K562 (cell line): ENCODE results near the gene CCL13. TPM values are rescaled to one million over a fixed set of nuclear protein-coding genes. Genes with fewer than 3 reads are reported as not detected.

Experiments used
- ATAC-seq: fragments of 200-7000 bp; cut with Tn5 transposase; 3 replicates; pipeline ENCODE4 v1.9.1; 2020; ENCODE audit warnings: moderate library complexity
- BruUV-seq: library from RNA; stranded (reverse); fragments of 400-500 nt; replicated peaks from 2 replicates; lab custom pipeline; 2021; lab: Mats Ljungman, UMichigan
- CTCF ChIA-PET: fragments of 300-600 bp; formaldehyde crosslinking; extraction: SDS; loops from one replicate; lab custom pipeline; 2021; ENCODE audit warnings: low intra/inter-chr PET ratio; lab: Yijun Ruan, JAX
- POLR2A ChIA-PET: fragments of 300-600, 350-650 bp; sonication (Branson Sonifier 250); formaldehyde crosslinking; extraction: SDS; loops from one replicate; lab custom pipeline; 2021; ENCODE audit warnings: antibody characterized with exemption, inconsistent platforms; lab: Yijun Ruan, JAX
- DNase-seq, 4 experiments: peaks; one replicate each; pipeline versions ENCODE4 v3.0.0 to v3.0.0-alpha.2; 2011 to 2018; ENCODE audit warnings: low spot score in 3 of 4, mixed read lengths in 3 of 4; ENCODE audit errors: extremely low read depth in 1 of 4
- FAIRE-seq: peaks from 2 replicates; lab custom pipeline; 2011; peaks lifted over from hg19 to GRCh38; lab: Jason Lieb, UNC
- H2AFZ ChIP-seq: 2 replicates; pipeline ENCODE4 v1.6.0; 2011; ENCODE audit warnings: low read depth, low read length, control low read depth, inconsistent platforms
- H3K27ac ChIP-seq: fragments of 200-600 bp; 3 replicates; pipeline ENCODE4 v1.8.0; 2011; ENCODE audit warnings: low read depth, mild to moderate bottlenecking, control low read depth, inconsistent platforms, low read length, moderate library complexity, mixed read lengths; ENCODE audit errors: extremely low read depth
- H3K27me3 ChIP-seq, 2 experiments: fragments of 300-600 bp in 1 of 2; 2 replicates in 1 of 2; 3 replicates in 1 of 2; pipeline versions ENCODE4 v1.6.0 to v1.8.0; 2011; ENCODE audit warnings: inconsistent platforms in 2 of 2, low read length in 2 of 2, mild to moderate bottlenecking in 1 of 2, mixed read lengths in 1 of 2, moderate library complexity in 1 of 2; ENCODE audit not compliant: control insufficient read depth in 2 of 2, insufficient read depth in 2 of 2
- H3K36me3 ChIP-seq: fragments of 300-600 bp; 3 replicates; pipeline ENCODE4 v1.8.0; 2011; ENCODE audit warnings: mild to moderate bottlenecking, low read length, inconsistent platforms; ENCODE audit not compliant: control insufficient read depth, insufficient read depth
- H3K4me1 ChIP-seq, 2 experiments: fragments of 200-600 bp in 1 of 2; replicated peaks in 1 of 2; 2 replicates in 1 of 2; 3 replicates in 1 of 2; pipeline versions ENCODE4 v1.5.1 to v1.8.0; 2011; ENCODE audit warnings: inconsistent platforms in 2 of 2, low read length in 2 of 2, mild to moderate bottlenecking in 1 of 2, mixed read lengths in 1 of 2, moderate library complexity in 1 of 2; ENCODE audit not compliant: control insufficient read depth in 2 of 2, insufficient read depth in 2 of 2
- H3K4me2 ChIP-seq: 2 replicates; pipeline ENCODE4 v1.6.1; 2011; ENCODE audit warnings: low read length, control low read depth, inconsistent platforms, mixed read lengths; ENCODE audit not compliant: insufficient read depth
- H3K4me3 ChIP-seq: fragments of 200-600 bp; sonication (generic), shearing (Covaris generic); 2 replicates; pipeline ENCODE4 v1.5.1; 2016; ENCODE audit warnings: control low read depth, inconsistent platforms
- H3K79me2 ChIP-seq: fragments of 200-600 bp; 3 replicates; pipeline ENCODE4 v1.8.0; 2011; ENCODE audit warnings: low read length, inconsistent platforms; ENCODE audit not compliant: control insufficient read depth, insufficient read depth
- H3K9ac ChIP-seq, 2 experiments: 2 replicates each; pipeline versions ENCODE4 v1.6.0 to v1.6.1; 2011; ENCODE audit warnings: low read depth in 2 of 2, low read length in 2 of 2, control low read depth in 1 of 2, inconsistent platforms in 1 of 2, mild to moderate bottlenecking in 1 of 2, mixed read lengths in 1 of 2; ENCODE audit not compliant: insufficient read depth in 1 of 2
- H3K9me1 ChIP-seq: one replicate; pipeline ENCODE4 v1.6.0; 2011; ENCODE audit warnings: inconsistent platforms, mild to moderate bottlenecking, low read length, moderate library complexity; ENCODE audit not compliant: control insufficient read depth, insufficient read depth
- H3K9me3 ChIP-seq: replicated peaks from 2 replicates; pipeline ENCODE4 v1.5.1; 2011; ENCODE audit warnings: low read depth, low read length, inconsistent platforms; ENCODE audit not compliant: control insufficient read depth, insufficient read depth
- H4K20me1 ChIP-seq: replicated peaks from 2 replicates; pipeline ENCODE4 v1.6.1; 2011; ENCODE audit warnings: low read length, inconsistent platforms, mixed read lengths; ENCODE audit not compliant: control insufficient read depth, insufficient read depth
- DPF2 ChIP-seq: fragments of 450-650 bp; IDR thresholded peaks from 2 replicates; pipeline ENCODE4 v1.6.1; 2016
- EWSR1 ChIP-seq: fragments of 450-650 bp; IDR thresholded peaks from 2 replicates; pipeline ENCODE4 v1.6.1; 2018; ENCODE audit warnings: borderline replicate concordance, mild to moderate bottlenecking, low read depth, moderate library complexity; ENCODE audit not compliant: partially characterized antibody
- MYNN ChIP-seq, 2 experiments: sonication (generic); formaldehyde crosslinking in 1 of 2; IDR thresholded peaks; 2 replicates each; pipeline versions ENCODE4 v1.5.0 to v1.6.1; 2016 to 2020; ENCODE audit warnings: antibody characterized with exemption in 1 of 2, missing genetic modification reagents in 1 of 2
- NR1H2 ChIP-seq: sonication (generic); formaldehyde crosslinking; IDR thresholded peaks from 2 replicates; pipeline ENCODE4 v1.4.0; 2020; ENCODE audit warnings: mild to moderate bottlenecking, missing genetic modification reagents
- NRF1 ChIP-seq, 2 experiments: fragments of 450-650 bp; IDR thresholded peaks in 1 of 2; conservative IDR thresholded peaks in 1 of 2; 2 replicates each; pipeline ENCODE4 v1.6.1; 2014; ENCODE audit warnings: mild to moderate bottlenecking in 2 of 2
- PCBP1 ChIP-seq: fragments of 200-400 bp; formaldehyde crosslinking; IDR thresholded peaks from 2 replicates; pipeline ENCODE4 v1.6.1; 2018; ENCODE audit warnings: mild to moderate bottlenecking, low read depth, low read length; ENCODE audit not compliant: poor library complexity, severe bottlenecking
- RAD21 ChIP-seq, 2 experiments: fragments of 250-450 bp in 1 of 2; fragments of 450-650 bp in 1 of 2; sonication (Bioruptor Pico) in 1 of 2; formaldehyde crosslinking in 1 of 2; IDR thresholded peaks in 1 of 2; conservative IDR thresholded peaks in 1 of 2; 2 replicates each; pipeline versions ENCODE4 v1.4.0 to v1.8.0; 2020 to 2022; ENCODE audit warnings: mild to moderate bottlenecking in 2 of 2, moderate library complexity in 1 of 2
- SMAD4 ChIP-seq: fragments of 250-450 bp; sonication (Bioruptor Pico); conservative IDR thresholded peaks from 2 replicates; pipeline ENCODE4 v1.8.0; 2021; ENCODE audit warnings: inconsistent platforms, mild to moderate bottlenecking, moderate library complexity
- ZNF57 ChIP-seq: fragments of 450-650 bp; formaldehyde crosslinking; IDR thresholded peaks from 2 replicates; pipeline ENCODE4 v1.4.0; 2020; ENCODE audit warnings: mild to moderate bottlenecking, moderate library complexity
- ZNF707 ChIP-seq: fragments of 250-450 bp; sonication (Bioruptor Pico); conservative IDR thresholded peaks from 2 replicates; pipeline ENCODE4 v1.8.0; 2022; ENCODE audit warnings: inconsistent platforms, mild to moderate bottlenecking, moderate library complexity
- ZZZ3 ChIP-seq: fragments of 450-650 bp; IDR thresholded peaks from 2 replicates; pipeline ENCODE4 v1.6.1; 2016; ENCODE audit warnings: antibody characterized with exemption, mild to moderate bottlenecking, moderate library complexity
- WGBS: fragments of 100-300 bp; shearing (Covaris generic); methylation state at CpG from one replicate; pipeline ENCODE4 v1.1.6; 2016; ENCODE audit warnings: low coverage, mixed read lengths; ENCODE audit not compliant: insufficient coverage; ENCODE audit errors: missing lambda C conversion rate; 5-methylcytosine and 5-hydroxymethylcytosine counted together
- in situ Hi-C: fragments of 300-500 bp; cut with MboI; formaldehyde crosslinking; loops from 4 replicates; pipeline ENCODE4 v1.15.0; 2018; ENCODE audit warnings: inconsistent platforms, mixed read lengths
- intact Hi-C: fragments of 100-400 bp; cut with micrococcal nuclease; formaldehyde crosslinking; loops from 2 replicates; pipeline ENCODE4 v1.14.2; 2022
- polyA plus RNA-seq, 8 experiments: library from polyadenylated mRNA; depleted of rRNA in 4 of 8; stranded (reverse) in 5 of 8; unstranded in 3 of 8; fragments of >200 nt; fragmentation: Nextera tagmentation in 2 of 8; fragmentation: Illumina TruSeq in 1 of 8; extraction: Ambion mirVana in 2 of 8; extraction: Trizol in 1 of 8; gene quantifications; 2 replicates each; pipeline versions ENCODE4 v1.2.1 to v1.2.3, GENCODE V29; 2011 to 2014; ENCODE audit warnings: inconsistent platforms in 1 of 8, missing spikeins in 1 of 8
- total RNA-seq, 7 experiments: library from RNA; depleted of rRNA in 6 of 7; stranded (reverse); fragments of >200 nt in 6 of 7; fragmentation: Illumina TruSeq in 2 of 7; extraction: Trizol in 2 of 7; gene quantifications; 2 replicates each; pipeline versions ENCODE4 v1.2.1 to v1.2.3, GENCODE V29; 2011 to 2021; ENCODE audit warnings: low replicate concordance in 1 of 7
- TF ChIP-seq, protein P1 (sequence below): sonication (generic); IDR thresholded peaks from 2 replicates; pipeline ENCODE4 v1.6.1; 2016
- TF ChIP-seq, protein P2 (sequence below): fragments of 150-350 bp; conservative IDR thresholded peaks from 2 replicates; pipeline ENCODE4 v1.6.1; 2014; ENCODE audit warnings: low read length

CCL13 gene
- total and polyA plus RNA-seq, 9 of the 15 experiments (the other 6 are each of a cell fraction or from before 2014, with no cell fraction given): not detected

DNA sequence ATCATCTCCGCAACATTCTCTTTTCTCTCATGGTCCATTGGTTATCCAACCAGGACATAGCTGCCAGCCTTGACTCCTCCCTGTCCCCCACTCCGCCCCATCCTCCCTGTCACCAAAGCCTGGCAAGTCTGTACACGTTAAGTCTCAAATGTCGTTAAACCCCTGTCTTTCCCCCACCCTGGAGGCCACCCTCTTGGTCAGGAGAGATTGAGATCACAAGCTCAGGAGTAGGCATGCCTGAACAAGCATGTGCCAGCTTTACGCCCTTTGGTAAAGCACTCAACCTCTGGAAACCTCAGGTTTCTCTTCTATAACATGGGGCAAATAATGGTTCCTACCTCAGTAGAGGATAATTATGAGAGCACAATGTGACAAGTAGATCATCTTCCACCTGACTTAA, 44.9 kb downstream of the CCL13 start:
- Histone ChIP-seq H3K9me1 (no peaks in the 10 kb centered on the region), H3K9me3 (no peaks in the 10 kb centered on the region), H3K27ac (no peak overlapping the region), H3K79me2 (no peaks in the 10 kb centered on the region), H3K4me3 (no peak overlapping the region), H4K20me1 (no peaks in the 10 kb centered on the region), H3K27me3 (no peaks in the 10 kb centered on the region; a peak in 1 of 5 replicates), H3K36me3 (no peaks in the 10 kb centered on the region), H2AFZ (no peak overlapping the region), H3K9ac (no peak overlapping the region), H3K4me2 (no peak overlapping the region), H3K4me1 (peaks cover 0 to 9% of the 10 kb centered on the region in 2 experiments; a peak in 3 of 5 replicates)
- no TSS peak for BruUV-seq
- in situ Hi-C loops: no loop called here
- DNase-seq (no peak), ATAC-seq (no peak), FAIRE-seq (no peak)
- no peak for TF ChIP-seq PCBP1
- no peak for TF ChIP-seq NRF1 (conservative IDR thresholded peaks at IDR 0.05 in 1 of 2, IDR thresholded peaks at IDR 0.05 in 1 of 2)
- no peak for TF ChIP-seq MYNN (IDR thresholded peaks at IDR 0.05)
- no peak for TF ChIP-seq MYNN (CRISPR knock-in tag; IDR thresholded peaks at IDR 0.05)
- no peak for TF ChIP-seq DPF2
- TF ChIP-seq ZNF57 (CRISPR knock-in tag): no peak
- no peak for TF ChIP-seq ZZZ3
- no peak for TF ChIP-seq ZNF707 (CRISPR knock-in tag)
- ChIA-PET POLR2A (interaction anchor here (3.4 kb wide), 1 partner anchor 10 kb away, joined by 11 read pairs; no protein-coding TSS in a partner anchor), CTCF (no interaction called here)
- intact Hi-C loops: no loop called here
- WGBS: 61% methylated on average over 5 of the region's 5 CpGs

DNA sequence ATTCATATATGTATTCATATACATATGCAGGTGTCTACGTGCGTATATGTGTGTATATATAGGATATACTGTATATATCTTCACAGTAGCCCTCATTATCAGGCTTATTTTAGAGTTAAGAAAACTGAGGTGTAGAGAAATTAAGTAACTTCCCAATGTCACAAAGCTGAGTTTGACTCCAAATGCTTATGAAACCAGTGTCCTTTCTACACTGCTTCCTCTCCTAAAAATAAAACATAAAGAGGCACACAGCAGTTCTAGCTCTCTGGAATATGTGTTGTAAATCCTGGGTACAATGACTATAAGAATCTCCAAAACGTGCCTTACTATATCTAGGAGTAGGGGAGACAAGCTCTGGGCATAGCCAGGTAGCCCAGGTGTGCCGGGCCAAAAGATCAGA, 46.7 kb downstream of the CCL13 start:
- no TSS peak for BruUV-seq
- Histone ChIP-seq H3K4me1 (peaks cover 0 to 10% of the 10 kb centered on the region in 2 experiments; a peak in 3 of 5 replicates), H3K27ac (no peak overlapping the region), H3K4me3 (no peak overlapping the region), H2AFZ (no peak overlapping the region), H3K27me3 (no peaks in the 10 kb centered on the region), H3K9me3 (no peaks in the 10 kb centered on the region), H4K20me1 (no peaks in the 10 kb centered on the region), H3K79me2 (no peaks in the 10 kb centered on the region), H3K36me3 (no peaks in the 10 kb centered on the region), H3K4me2 (no peak overlapping the region), H3K9ac (no peak overlapping the region), H3K9me1 (no peaks in the 10 kb centered on the region)
- 43% methylated on average over 4 of the region's 4 CpGs for WGBS
- intact Hi-C loops: no loop called here
- CTCF ChIA-PET: no interaction called here
- ATAC-seq: no peak
- FAIRE-seq: no peak
- in situ Hi-C loops: no loop called here
- no peak for DNase-seq
- POLR2A ChIA-PET: no interaction called here
- TF ChIP-seq, protein P1, sequence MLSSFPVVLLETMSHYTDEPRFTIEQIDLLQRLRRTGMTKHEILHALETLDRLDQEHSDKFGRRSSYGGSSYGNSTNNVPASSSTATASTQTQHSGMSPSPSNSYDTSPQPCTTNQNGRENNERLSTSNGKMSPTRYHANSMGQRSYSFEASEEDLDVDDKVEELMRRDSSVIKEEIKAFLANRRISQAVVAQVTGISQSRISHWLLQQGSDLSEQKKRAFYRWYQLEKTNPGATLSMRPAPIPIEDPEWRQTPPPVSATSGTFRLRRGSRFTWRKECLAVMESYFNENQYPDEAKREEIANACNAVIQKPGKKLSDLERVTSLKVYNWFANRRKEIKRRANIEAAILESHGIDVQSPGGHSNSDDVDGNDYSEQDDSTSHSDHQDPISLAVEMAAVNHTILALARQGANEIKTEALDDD: no peak
- no peak for TF ChIP-seq SMAD4 (CRISPR knock-in tag)
- TF ChIP-seq RAD21 (CRISPR knock-in tag; conservative IDR thresholded peaks at IDR 0.05 in 1 of 2, IDR thresholded peaks at IDR 0.05 in 1 of 2): no peak
- TF ChIP-seq EWSR1: no peak
- no peak for TF ChIP-seq NR1H2
- TF ChIP-seq, protein P2, sequence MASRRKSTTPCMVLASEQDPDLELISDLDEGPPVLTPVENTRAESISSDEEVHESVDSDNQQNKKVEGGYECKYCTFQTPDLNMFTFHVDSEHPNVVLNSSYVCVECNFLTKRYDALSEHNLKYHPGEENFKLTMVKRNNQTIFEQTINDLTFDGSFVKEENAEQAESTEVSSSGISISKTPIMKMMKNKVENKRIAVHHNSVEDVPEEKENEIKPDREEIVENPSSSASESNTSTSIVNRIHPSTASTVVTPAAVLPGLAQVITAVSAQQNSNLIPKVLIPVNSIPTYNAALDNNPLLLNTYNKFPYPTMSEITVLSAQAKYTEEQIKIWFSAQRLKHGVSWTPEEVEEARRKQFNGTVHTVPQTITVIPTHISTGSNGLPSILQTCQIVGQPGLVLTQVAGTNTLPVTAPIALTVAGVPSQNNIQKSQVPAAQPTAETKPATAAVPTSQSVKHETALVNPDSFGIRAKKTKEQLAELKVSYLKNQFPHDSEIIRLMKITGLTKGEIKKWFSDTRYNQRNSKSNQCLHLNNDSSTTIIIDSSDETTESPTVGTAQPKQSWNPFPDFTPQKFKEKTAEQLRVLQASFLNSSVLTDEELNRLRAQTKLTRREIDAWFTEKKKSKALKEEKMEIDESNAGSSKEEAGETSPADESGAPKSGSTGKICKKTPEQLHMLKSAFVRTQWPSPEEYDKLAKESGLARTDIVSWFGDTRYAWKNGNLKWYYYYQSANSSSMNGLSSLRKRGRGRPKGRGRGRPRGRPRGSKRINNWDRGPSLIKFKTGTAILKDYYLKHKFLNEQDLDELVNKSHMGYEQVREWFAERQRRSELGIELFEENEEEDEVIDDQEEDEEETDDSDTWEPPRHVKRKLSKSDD: no peak
